Measurements from ENCODE around the gene TMC5.

Gene TMC5

GRCh38 chr16:19507867-19508266 lies 90.2 kb downstream of the TMC5 start:
- DNase-seq (ENCODE audit: low spot score): no peak

- no peak for DNase-seq (ENCODE audit: low spot score)
These were observed 94.6 kb downstream of the TMC5 start for GRCh38 chr16:19512297-19512696.

DNA sequence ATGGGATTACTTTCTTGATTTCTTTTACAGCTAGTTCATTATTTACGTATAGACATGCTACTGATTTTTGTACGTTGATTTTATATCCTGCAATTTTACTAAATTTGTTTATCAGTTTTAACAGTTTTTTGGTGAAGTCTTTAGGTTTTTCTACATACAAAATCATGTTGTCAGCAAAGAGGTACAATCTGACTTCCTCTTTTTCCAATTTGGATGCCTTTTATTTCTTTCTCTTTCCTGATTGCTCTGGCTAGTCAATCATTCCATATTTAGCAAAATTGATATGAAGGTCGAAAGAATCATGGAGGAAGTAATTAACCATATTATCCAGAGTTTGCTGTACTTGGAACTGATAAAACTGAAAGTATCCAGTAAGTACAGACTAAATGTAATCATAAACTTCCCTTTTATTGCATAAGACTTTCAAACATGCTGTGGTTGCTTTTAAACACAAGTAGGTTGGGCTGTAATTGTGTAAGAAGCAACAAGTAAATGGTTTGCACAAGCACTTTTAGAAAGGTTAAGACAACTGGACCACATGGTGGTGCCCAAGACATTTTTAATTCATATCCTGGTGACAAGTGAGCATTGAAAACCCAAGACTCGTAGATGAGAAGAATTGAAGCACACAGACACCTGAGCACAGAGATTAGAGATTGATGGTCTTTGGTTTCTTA lies 95.8 kb downstream of the TMC5 start:
- no peak for DNase-seq (ENCODE audit: low spot score)

DNA sequence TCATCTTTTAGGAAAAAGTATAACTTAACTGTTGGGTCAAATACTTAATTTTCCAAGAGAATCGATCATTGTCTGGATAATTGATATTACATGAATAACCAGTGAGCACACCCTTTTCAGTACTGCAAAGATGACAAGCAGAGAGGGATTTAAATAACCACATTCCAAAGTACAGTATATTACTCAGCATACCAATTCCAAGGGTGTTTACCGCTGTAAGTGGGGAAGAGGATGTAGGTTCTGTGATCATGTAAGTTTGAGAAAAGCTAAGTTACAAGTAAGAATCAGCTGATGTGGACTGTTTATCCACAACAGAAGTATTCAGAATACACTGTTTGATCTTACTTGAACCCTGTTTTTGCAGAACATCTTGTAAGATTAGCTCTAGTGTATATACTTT lies 98.1 kb downstream of the TMC5 start:
- DNase-seq (ENCODE audit: low spot score): no peak

DNA sequence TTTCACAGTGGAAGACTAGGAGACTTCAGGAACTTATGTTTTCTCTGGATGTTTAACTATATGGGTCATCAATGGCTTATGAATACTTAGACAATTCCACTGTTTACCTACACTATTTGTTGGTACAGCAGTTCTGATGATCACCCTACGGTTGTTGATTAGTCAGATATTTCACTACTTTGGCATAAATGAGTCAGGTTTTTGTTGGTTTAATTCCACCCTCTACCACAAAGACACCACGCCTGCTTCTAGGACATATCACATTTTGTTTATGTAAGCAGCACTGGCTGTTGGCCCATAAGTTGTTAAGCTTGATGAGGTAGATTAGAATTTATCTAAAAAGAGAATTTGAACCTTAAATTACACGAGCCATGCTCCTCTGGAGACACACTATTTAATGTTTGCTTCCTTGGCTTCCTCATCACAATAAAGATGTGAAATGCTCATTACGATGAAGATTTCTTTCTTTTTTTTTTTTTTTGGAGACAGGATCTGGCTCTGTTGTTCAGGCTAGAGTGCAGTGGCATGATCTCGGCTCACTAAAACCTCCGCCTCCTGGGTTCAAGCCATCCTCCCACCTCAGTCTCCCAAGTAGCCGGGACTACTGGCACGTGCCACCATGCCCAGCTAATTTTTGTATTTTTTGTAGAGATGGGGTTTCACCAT lies 99.9 kb downstream of the TMC5 start:
- DNase-seq (ENCODE audit: low spot score): no peak

DNA sequence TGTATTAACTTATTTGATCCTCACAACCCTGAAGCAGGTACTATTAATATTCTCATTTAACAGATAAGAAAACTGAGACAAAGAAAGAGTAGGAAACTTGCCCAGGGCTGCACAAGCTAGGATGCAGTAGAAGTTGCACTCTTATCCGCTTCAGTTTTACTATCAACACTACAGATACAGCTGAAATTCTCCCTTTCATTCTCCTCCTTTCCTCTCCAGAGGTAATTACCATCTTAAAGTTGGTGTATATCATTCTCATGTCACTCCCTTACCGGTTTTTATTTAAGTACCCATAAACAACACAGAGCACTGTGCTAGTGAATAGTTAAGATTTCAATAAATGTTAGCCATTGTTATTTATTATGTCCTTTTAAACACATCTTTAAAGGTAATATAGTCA lies 100.7 kb downstream of the TMC5 start:
- DNase-seq (ENCODE audit: low spot score): no peak

DNA sequence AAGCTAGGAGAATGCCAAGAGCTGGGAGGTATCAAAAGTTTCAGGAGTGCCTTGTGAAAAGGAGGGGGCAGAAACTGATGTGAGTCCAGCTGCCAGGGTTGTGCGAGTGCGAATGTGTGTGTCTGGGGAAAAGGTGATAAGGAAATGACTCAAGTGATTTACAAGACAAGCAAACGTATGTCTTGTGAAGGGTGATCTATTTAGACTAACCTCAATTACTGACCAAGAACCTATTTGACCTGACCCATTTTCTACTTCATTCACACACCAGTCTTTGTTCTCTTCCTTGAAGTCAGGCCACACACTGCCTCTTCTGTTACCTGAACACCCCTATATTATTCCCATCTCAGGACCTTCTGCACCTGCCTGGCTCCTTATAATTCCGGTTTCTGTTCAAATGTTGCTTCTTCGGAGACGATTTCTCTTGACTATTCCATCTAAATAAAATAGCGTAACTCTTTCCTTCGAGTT lies 103.2 kb downstream of the TMC5 start:
- no peak for DNase-seq (ENCODE audit: low spot score)

DNA sequence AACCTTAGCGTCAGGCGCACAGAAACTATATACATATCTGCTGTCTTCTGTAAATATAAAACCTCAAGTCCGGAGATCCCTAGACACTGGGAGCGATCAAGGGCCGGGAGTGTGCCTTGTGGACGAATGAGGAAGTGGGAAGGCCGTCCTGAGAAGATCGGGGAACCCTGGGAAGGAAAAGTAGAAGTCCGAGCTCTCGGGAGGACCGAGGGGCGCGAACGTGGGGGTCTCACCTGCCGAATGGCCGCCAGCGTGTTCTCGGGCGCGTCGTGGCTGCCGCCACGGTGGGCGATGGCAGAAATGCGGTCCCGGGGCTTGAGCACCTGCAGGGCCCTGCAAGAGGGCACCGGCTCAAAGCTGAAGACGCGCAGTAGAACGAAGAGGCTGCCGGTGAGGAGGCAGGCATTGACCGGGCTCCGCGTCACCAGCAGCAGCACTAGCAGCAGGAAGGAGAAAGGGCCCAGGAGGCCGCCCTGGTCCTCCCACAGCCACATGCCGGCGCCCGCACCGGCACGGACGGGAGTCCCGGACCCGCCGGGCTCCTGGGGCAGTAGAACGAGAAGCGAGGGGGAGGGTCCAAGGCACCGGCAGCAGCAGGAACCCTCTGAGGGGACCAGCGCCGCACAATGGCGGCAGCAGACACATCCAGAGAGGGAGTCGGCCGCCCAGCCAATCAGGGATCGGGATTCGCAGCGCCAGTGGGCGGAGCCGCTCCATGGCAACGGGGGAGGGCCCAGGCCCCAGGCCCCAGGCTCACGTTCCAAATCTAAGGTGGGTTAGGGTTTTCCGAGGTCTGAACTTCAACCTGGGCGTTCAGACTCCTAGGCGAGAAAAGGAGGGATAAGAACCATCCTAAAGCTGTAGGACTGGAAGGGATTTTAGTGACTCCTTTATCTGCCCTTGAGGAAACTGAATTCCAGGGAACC lies 104.1 kb downstream of the TMC5 start, which contains the start of gene GDE1:
Gene GDE1 (minus strand): TSS at position 628 of the 926 bp plus-strand sequence. CDS start 134 bp downstream, at position 494.
- DNase-seq (ENCODE audit: low spot score): peak; percentile 93

DNA sequence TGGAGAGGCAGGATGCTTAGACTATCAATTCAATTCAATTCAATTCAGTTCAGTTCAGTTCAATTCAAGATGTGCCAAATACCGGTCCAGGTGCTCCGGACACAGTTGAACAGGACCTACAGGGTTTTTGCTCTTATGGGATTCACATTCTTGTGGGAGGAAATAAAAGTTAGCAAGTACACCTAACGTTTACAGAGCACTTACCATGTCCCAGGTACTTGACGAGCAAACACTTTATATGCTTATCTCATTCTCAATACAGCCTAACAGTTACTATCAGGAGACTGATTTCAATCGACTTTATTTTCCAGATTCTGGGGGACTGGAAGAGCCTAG lies 104.7 kb downstream of the TMC5 start:
- DNase-seq (ENCODE audit: low spot score): no peak

DNA sequence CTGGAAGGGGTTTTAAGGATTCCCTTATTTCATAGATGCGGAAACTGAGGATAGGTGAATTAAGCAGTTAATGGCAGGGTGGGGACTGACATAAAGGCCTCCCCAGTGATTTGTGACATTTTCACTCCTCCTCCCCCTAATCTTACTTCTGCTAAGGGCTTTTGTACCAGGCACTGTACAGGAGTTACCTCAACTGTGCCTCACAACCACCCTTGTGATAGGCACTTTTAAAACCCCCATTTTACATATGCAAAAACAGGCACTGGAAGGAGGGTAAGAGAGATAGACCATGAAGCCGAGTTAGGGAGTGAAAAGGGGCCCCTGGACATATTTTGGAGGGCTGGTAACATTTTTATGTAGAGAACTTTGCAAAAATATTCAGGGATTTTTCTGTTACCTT lies 105.1 kb downstream of the TMC5 start:
- DNase-seq (ENCODE audit: low spot score): no peak

DNA sequence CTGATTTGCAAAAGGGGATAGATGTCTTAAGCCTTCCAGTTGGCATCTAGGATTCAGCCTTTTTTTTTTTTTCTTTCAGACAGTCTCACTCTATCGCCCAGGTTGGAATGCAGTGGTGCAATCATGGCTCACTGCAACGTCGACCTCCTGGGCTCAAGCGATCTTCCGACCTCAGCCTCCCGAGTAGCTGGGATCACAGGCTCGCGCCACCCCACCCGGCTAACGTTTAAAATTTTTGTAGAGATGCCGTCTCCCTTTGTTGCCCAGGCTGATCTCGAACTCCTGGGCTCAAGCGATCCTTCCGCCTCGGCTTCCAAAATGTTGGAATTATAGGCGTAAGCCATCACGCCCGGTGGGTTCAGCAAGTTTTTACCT lies 105.5 kb downstream of the TMC5 start:
- no peak for DNase-seq (ENCODE audit: low spot score)

DNA sequence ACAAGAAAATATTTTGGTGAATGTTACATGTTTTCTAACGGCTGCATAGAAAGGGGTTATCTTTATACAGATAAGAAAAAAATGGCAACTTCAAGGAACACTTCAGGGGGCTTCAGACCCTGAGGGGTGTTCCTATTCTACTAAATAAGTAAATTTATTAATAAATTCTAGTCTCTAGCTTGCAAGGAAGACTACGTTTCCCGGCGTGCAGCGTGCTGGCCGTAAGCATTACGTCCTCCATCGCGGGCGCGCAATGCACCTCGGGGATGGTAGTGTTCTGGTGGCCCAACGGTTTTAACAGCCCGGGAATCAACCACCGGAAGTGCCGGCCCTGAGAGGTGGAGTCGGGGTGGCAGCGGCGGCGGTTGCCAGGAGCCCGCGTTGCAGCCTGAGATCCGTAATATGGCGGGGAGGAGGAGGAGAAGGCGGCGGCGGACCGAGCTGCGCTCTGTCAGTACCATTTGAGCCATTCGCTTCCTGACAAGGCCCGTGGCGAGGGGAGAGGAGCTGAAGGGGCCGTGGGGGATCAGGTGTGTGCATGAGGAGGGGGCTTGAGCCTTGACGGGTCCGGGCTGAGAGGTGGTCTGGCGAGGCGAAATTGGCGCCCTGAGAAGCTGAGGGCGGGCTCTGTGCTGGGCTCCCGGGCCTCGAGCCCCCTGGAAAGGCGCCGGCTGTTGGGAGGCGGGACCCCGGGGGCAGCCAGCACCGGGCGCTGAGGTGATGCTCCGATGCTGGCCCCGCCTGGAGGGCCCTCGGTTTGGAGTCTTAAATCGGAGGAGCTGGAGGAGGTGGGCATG lies 106.1 kb downstream of the TMC5 start, which contains the start of gene CCP110:
Gene CCP110 (plus strand): TSS at position 384 of the 797 bp plus-strand sequence. CDS start 3,940 bp downstream, outside the sequence.
- peak; percentile 92 for DNase-seq (ENCODE audit: low spot score)

- no peak for DNase-seq (ENCODE audit: low spot score)
These were observed 106.6 kb downstream of the TMC5 start for GRCh38 chr16:19524356-19524615.

DNA sequence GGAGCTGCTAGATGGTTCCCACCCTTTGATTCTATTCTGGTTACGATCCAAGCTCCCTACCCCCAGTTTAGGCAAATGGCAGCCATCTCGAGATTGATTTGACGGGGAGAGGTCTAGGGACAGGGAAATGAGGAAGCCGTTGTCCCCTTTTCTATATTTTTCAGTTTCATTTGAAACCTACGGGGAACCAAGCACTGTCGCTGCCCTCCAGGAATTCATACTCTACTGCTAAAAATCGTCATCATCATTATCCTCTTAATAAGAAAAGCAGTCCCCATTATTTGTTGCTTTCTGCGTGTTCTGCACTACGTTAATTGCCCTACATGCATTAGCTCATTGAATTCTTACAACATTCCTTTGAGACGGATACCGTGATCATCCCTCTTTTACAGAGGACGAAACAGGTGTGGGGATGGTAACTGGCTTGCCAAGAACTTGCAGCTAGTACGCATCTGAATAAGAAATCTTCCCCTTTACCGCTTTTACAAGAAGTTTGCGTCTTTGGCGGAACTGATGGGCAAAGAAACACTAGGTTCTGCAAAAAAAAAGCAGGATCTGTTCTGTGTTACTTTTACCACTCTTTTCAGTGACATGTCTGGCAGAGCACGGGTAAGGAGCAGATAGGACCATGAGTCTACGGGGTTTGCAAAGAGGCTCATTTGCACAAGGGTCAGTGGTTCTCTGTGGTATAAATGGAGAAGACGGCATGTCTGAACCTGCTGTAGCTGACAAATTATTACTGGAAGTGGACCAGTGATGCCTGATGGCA lies 107.1 kb downstream of the TMC5 start:
- DNase-seq (ENCODE audit: low spot score): no peak

GRCh38 chr16:19525385-19525723 lies 107.7 kb downstream of the TMC5 start:
- DNase-seq (ENCODE audit: low spot score): no peak

DNA sequence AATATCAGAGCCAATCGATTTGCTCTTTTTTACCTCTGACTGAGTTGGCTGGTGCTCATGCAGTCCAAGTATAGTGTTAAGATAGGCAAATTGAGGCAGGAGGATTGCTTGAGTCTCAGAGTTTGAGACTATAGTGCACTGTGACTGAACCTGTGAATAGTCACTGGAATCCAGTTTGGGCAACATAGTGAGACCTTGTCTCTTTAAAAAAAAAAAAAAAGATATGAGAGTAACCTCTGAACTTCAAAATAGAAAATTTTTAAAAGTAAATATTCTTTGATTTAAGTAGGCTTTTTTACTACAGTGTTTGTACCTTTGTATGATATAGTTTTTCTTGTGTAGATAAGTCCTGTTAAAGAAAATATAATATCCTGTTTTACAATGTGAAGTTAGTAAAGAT lies 109.5 kb downstream of the TMC5 start:
- no peak for DNase-seq (ENCODE audit: low spot score)

- DNase-seq (ENCODE audit: low spot score): no peak
These were observed 111.0 kb downstream of the TMC5 start for GRCh38 chr16:19528666-19529065.

GRCh38 chr16:19532601-19533000 lies 114.9 kb downstream of the TMC5 start:
- DNase-seq (ENCODE audit: low spot score): no peak

GRCh38 chr16:19540241-19540970 lies 122.7 kb downstream of the TMC5 start:
- DNase-seq (ENCODE audit: low spot score): no peak

DNA sequence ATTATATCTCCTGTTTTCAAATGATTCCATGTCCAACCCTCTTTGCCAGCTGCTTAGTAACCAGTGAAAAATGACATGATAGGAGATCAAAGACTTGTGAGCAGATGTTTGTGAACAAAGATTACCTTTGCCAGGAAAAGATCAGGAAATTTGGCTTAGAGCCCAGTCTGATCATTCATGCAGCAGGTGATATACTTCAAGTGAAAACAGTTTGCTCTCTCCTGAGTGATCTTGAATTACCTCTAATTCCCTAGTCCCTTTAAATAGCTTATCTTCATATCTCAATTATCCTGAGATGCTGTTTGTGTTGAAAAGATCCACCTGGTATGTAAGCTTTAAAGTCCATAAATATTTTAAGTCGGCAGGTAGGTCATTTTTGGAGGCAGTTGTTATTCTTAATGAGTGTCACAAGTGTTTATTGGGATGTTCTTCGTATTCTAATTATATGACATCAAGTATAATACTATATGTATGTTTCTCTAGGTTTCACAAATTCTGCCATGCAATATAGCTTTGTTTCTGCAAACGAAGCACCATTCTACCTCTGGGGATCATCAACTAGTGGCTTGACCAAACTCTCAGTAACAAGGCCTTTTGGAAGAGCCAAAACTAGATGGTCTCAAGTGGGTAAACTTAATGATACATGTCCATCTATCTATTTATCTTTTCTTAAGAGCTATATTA lies 124.6 kb downstream of the TMC5 start:
- DNase-seq (ENCODE audit: low spot score): no peak
